GM12801 (cell line): ENCODE measurements around the gene DHX57.

Experiments used
- TF ChIP-seq, protein P1 (sequence below): IDR thresholded peaks from one replicate; pipeline ENCODE4 v1.5.1; 2011; ENCODE audit warnings: control low read depth; ENCODE audit not compliant: insufficient read length; ENCODE audit errors: extremely low read depth

The DHX57 gene

DNA sequence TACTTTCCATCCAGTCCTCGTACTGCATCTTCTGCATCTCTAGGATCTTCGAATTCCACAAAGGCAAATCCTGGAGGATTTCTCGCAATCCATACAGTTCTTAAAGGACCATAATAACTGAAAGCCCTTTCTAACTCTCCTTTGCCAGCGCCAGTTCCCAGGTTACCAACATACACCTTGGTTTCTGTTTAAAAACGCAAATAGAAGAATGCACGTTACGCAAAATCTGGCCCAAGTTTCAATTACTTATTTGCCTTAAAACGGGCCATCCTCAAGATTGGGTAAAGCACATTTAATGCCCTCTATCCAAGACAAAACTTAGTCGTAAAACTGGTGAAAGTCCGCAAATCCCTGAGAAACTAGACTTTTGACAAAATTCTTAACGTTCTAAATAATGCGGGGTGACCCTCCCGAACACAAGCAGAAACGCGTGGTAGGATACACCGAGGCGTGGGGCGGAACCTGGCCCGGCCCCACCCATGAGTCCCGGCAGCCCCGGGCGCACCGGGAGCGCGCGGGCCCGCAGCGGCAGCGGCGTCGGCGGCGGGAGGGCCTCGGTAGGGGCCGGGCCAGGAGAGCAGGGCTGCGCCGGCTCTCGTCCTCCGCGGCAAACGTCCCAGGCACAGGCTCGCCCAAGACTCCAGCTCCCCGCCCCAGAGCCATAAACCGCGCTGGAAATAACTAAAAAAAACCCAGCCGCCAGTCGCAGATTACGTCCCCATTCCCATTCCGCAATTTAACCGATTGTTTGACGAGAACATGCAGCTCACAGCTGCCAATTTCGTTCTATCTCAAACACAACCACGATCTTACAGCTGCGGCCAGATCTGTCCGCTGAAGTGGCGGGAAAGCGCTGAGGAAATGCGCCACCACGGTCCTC is 125.5 kb downstream of the DHX57 start:
- TF ChIP-seq, protein P1, sequence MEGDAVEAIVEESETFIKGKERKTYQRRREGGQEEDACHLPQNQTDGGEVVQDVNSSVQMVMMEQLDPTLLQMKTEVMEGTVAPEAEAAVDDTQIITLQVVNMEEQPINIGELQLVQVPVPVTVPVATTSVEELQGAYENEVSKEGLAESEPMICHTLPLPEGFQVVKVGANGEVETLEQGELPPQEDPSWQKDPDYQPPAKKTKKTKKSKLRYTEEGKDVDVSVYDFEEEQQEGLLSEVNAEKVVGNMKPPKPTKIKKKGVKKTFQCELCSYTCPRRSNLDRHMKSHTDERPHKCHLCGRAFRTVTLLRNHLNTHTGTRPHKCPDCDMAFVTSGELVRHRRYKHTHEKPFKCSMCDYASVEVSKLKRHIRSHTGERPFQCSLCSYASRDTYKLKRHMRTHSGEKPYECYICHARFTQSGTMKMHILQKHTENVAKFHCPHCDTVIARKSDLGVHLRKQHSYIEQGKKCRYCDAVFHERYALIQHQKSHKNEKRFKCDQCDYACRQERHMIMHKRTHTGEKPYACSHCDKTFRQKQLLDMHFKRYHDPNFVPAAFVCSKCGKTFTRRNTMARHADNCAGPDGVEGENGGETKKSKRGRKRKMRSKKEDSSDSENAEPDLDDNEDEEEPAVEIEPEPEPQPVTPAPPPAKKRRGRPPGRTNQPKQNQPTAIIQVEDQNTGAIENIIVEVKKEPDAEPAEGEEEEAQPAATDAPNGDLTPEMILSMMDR = no peak

DNA sequence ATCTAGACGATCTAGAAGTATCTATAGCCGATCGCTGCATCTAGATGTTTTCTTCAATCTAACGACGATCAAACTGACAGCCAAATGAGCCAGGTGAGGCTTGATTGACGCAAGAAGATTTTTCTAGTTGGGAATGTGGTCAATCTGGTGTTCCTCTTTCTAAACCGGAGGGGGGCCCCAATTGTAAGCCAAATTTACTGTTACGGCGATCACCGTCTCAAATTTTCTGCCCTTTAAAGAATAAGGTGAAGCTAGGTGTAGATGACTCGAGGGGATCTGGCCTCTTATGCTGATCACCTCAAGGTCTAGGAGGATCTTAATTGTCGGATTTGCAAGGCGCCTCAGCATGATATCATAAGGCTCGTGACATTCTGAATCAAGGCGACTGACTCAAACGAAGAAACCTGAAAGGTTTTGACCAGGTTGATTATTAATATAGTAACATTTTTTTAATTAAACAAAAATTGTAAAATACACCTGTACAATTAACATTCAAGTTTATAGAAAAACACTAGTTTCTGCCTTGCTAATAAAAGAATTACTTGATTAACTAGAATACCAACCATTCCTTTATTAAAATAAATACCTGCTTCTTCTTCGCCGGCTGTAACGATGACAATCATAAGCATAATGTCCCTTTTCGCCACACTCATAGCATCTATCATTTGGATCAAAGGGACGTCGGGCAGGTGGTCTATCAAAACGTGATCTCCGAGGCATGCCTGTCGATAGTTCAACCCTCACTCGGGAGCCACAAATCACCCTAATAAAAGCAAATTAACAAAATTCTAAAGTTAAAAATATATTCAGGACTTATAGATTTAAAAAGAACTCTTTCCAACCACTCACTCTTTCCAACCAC is 126.6 kb downstream of the DHX57 start:
- TF ChIP-seq, protein P1 = no peak

DNA sequence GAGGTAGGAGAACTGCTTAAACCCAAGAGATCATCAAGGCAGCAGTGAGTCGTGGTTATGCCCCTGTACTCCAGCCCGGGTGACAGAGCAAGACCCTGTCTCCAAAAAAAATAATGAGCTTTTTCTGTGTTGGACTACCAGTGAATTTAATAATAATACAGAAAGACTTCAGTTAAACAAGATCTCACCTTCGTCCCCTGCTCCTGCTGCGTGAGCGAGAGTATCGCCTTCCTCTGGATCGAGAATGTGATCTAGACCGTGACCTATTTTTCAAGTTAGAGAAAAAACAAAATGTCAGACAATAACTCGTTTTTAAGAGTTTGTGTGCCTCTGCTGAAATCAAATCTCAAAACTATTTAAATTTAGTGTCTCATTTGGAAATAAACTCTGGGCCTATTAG is 127.3 kb downstream of the DHX57 start:
- TF ChIP-seq, protein P1 = no peak

- TF ChIP-seq, protein P1 = no peak
Measured at GRCh38 chr2:38747819-38748218, 127.9 kb downstream of the DHX57 start.
